GM12872 (cell line): ENCODE results near the gene AKR1E2.

ENCODE experiments used
- CTCF ChIP-seq: IDR thresholded peaks from 3 replicates; pipeline ENCODE4 v1.5.1; 2011; ENCODE audit warnings: low read depth, mild to moderate bottlenecking, low read length, moderate library complexity; ENCODE audit not compliant: insufficient read depth

The AKR1E2 gene

GRCh38 chr10:4804465-4804864, 21.5 kb upstream of the AKR1E2 start:
- no peak for TF ChIP-seq CTCF

- TF ChIP-seq CTCF, result no peak
These were observed 19.5 kb upstream of the AKR1E2 start for GRCh38 chr10:4806534-4806933.

- no peak for TF ChIP-seq CTCF
These were observed 18.1 kb upstream of the AKR1E2 start for GRCh38 chr10:4807761-4808507.

- TF ChIP-seq CTCF, result no peak
These were observed 16.9 kb upstream of the AKR1E2 start for GRCh38 chr10:4809156-4809555.

GRCh38 chr10:4810092-4810491, 15.9 kb upstream of the AKR1E2 start:
- no peak for TF ChIP-seq CTCF

GRCh38 chr10:4812046-4812445, 14.0 kb upstream of the AKR1E2 start:
- no peak for TF ChIP-seq CTCF

GRCh38 chr10:4813023-4813422, 13.0 kb upstream of the AKR1E2 start:
- no peak for TF ChIP-seq CTCF
